Dermis microvascular lymphatic vessel endothelial cell (primary cell): ENCODE measurements around the gene AFF3. TPM values are rescaled to one million over a fixed set of nuclear protein-coding genes. Genes with fewer than 3 reads are reported as not detected.

ENCODE experiments used
- DNase-seq, 2 donors: peaks; one replicate each; pipeline versions ENCODE4 v3.0.0 to v3.0.0-alpha.2; 2010; ENCODE audit warnings: low read depth in 2 of 2
- total RNA-seq: library from RNA; depleted of rRNA; stranded (reverse); fragments of >200 nt; gene quantifications from 2 replicates; pipeline ENCODE4 v1.2.1, GENCODE V29; 2014

AFF3 gene
- total RNA-seq, 1 donor from 2014 or later, result under 0.01 TPM

DNA sequence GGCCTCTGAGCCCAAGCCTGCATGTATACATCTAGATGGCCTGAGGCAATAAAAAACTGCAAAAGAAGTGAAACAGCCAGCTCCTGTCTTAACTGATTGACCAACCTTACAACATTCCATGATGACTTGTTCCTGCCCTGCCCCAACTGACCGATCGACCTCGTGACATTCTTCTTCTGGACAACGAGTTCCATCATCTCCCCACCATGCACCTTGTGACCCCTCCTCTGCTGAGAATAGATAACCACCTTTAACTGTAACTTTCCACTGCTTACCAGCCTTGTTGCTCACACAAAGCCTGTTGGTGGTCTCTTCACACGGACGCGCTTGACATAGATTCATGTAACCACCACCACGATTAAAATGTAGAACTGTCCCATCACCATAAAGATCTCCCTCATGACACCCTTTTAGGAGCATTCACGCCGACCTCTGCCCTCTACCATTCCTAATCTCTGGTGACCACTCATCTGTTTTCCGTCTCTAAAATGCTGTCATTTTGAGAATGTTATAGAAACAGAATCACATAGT lies 532.5 kb downstream of the AFF3 start:
- no peak for DNase-seq

DNA sequence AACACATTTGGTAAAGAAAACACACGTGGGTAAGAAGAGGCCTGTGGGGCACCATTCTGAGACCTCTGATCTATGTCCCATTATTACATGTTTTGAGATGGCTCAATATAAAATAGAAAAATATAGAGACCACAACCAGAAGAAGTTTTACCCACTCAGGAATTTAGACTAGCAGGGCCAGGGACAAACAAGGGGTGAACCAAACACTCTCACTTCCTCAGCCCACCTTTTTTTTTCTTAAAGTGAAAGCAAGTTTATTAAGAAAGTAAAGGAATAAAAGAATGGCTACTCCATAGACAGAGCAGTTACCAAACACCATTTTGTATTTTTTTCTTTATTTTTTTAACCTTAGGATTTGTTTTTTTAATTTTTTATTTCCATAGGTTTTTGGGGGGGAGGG lies 533.5 kb downstream of the AFF3 start:
- DNase-seq, result no peak

DNA sequence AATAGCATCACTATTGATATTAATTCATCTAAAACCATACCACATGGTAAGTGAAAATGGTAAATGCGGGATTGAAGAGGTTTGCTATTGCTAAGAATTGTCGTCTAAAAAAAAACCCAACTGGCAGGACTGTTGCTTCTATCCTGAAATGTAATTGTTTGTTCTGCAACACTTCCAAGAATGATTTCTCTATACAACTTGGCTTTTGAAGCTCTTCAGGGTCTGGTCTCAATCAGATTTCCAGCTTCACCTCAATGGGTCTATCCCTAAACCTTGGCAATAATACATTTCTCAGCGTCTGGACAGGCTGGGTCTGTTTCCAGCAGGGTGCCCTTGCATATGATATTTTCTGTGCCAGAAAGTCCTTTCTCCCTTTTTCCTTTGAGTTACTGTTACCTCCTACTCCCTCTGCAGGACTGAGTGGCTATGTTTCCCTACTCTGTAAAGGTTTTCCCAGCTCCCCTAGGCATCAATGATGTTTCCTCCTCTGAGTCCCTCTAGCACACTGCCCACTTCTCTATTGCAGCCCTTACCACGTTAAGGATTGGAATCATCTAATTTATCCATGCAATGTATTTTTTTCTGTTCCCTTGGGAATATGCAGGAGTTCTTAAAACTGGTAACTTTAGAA lies 534.4 kb downstream of the AFF3 start:
- DNase-seq, result no peak

DNA sequence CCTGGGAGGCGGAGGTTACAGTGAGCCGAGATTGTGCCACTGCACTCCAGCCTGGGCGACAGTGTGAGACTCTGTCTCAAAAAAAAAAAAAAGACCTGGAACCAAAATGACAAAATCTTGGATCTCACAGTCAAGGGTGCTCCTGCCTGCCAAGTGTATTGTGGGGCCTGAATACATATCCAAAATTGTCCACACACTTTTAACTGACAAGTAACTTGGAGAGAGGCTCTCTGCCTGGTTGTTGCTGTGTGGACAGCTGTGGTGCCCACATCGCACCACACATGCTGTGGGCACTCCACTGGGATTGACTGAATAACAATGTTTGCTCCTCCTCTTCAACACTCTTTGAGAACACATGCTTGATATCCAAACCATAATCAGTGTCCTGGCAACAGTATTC lies 534.9 kb downstream of the AFF3 start:
- no peak for DNase-seq

DNA sequence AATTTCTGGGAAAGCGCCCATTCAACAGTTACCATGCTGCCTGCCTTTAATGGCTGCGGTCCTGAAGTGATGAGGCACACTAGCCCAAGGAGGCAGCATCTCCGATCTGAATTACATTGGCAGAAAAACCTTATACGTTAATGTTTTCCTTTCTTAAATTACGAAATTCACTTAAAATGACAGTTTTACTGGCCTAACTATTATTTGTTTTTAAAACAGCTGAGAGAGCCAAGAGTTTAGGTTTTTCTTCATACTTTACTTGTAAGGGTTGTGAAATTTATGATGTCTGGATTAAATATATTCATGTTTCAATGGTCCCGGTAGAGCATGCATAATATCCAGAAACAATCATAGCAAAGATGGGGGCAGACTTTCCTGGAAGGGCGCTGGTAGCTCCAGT lies 537.4 kb downstream of the AFF3 start:
- DNase-seq, result no peak

DNA sequence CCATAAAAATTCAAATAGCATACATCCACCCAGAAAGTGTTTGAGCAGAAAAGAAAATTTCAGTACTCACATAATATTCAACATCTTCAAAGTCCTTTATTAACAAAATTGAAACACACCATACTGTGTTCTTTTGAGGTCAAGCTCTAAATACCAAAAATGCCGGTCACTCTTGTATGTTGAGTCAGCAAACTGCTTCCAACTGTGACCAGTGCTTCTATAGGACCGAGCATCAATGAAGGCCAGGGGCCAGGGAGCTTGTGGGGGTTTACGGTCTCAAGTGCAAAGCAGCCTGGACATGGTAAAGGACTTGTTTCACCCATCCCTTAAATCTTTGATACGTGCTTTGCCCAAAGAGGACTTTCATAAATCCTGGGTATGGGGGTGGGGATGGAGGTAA lies 539.9 kb downstream of the AFF3 start:
- no peak for DNase-seq

DNA sequence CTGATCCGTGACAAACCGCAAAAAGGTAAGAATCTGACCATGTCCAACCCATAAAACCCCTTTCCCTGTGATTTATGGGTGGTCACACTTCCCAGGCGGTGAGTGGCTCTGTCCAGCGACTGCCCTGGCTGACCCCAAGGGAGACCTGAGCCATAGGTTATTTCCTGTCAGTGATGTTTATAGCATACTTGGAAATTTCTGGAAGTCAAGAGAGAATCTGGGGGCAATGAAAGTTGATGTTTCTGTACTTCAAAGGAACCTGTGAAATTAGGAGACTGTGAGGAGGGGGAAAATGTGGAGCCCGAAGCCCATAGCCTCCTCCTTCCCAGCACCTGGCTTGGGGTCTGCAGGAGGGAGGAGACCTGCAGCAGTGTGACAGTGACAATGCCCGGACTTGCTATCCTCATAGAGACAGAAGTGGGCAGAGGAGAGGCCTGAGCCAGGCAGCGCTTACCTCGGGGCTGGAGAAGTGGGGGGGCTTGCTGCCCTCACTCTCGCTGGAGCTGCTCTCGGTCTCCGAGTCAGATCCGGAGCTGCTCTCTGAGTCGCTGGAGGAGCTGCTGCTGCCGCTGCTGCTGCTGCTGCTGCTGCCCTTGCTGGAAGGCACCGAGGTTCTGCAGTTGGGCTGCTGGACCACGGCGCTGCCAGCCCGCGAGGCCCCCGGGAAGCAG lies 541.3 kb downstream of the AFF3 start:
- no peak for DNase-seq

DNA sequence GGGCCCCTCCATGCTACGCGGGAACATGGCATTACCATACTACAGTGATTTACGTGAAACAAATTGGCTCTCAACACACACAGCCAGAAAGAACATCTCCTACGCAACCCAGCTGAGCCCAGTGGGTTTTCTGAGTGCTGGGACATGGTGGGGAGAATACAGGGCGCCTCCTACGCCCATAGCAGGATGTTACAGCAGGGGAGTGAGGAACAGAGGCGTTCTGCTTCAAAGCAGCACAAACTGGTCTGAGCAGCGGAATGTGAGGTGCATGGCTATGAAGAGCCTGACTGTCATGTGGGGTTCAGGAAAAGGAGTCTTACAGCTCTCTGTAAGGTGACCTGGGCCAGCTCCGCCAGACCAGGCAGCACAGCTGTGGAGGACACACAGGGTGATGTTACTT lies 543.9 kb downstream of the AFF3 start:
- no peak for DNase-seq

DNA sequence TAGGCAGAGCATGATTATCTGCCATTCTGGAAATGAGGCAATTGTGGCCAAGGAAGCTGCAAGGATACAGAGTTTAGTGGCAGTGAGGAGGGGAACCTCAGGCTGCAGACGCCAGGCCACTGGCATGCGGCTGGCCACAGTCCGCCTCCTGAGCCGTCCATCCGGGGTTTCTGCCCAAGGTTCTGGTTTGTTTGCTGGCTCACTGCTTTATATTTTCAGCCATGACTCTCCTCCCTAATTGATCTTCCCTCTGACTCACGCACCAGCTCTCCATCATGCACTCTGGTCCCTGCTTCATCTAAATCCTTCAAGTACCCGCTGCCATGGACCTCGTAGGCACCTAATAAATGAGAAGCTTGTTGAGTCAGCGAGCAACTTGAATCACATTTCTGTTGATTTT lies 544.8 kb downstream of the AFF3 start:
- DNase-seq, result no peak

DNA sequence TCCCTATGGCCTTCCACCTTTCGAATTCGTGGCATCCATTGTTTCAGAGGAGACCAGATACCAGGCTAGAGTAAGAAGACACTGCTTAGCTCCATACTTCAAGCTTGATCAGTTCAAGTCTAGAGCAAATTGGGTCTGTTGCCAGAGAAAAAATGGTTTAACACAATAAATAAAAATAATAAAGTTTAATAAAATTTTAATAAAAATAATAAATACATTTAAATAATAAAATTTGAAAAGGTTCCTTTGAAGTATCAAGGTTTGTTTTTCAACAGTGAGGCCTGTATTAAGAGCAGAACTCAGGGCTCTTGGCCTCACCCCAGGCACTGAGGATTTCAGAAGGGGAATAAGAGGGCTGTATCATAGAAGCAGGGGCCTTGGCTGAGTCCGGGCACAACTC lies 547.0 kb downstream of the AFF3 start:
- DNase-seq, result no peak

DNA sequence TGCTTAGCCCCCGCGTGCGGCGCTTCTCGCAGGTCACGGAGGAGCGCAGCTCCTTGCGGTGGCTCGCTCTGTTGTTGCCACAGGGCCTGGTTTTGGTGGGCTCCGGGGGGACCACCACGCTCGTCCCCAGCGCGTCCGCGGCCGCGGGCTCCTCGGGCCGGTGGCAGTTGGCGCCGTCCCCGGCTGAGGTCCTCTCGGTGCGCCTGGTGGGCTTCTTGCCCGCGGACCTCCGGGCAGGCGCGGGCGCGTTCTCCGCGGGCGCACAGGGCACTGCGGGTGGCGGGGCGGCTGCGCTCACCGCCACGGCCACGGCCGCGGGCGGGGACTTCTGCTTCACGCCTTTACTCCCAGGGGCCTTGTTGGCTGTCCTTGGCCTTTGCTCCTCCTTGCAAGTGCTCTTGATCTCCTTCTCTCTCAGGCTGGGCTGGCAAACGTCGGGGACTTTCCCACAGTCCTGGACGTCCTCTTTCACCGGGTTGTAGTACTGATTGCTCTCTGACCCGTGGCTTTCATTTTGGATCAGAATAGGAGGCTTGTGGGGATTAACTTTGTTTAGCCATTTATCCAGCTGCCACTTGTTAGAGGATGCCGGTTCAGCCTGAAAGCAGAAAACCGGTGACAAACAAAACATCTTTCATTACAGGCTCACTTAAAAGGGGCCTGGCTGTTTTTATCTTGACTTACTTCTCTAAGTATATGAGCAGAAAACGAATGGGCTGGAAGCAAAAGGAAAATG lies 548.5 kb downstream of the AFF3 start:
- DNase-seq, result no peak

DNA sequence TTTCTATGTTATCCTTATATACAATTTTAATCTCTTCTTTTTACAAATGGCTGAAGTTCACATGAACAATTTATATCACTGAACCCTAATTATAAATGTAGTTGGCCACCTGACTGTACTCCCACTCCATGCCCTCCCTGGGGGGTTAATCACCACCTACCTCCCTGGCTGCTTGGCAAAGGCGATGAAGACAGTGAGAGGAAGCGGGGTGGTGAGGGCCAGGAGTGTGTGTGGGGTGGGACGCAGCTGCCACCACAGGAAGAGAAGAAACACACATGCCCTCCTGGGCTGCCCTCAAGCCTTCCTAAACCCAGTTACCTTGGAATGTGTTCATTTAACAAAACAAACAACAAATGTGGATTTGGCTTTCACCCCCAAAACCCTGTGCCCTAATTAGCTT lies 565.6 kb downstream of the AFF3 start:
- no peak for DNase-seq

DNA sequence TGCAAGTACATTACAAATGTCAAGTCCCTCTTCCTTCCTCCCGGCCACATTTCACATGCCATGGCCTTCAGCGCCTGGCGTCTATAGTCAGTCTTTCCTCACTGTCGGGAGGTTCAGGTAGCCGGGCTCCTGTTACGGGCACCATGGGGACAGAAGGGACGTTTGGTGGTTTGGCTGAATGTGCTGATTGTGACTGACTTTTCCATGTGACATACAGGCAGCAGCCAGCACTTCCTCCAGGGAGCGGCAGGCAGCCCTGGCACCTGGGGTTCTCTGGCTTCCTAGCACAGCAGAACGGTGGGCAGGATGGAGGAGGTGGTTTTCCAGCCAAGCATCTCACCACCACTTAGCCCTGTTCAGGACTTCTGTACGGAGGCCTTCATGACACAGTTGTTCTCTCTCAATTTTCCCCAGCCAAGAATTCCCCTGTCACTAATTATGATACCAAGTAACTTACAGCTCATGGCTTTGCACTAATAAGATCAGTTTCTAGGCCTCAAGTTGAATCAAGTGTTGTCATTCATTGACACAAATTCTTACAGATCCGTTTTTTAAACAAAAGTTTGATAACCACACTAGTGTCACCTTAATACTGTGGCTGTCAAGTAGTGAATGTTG lies 568.6 kb downstream of the AFF3 start:
- DNase-seq, result no peak

DNA sequence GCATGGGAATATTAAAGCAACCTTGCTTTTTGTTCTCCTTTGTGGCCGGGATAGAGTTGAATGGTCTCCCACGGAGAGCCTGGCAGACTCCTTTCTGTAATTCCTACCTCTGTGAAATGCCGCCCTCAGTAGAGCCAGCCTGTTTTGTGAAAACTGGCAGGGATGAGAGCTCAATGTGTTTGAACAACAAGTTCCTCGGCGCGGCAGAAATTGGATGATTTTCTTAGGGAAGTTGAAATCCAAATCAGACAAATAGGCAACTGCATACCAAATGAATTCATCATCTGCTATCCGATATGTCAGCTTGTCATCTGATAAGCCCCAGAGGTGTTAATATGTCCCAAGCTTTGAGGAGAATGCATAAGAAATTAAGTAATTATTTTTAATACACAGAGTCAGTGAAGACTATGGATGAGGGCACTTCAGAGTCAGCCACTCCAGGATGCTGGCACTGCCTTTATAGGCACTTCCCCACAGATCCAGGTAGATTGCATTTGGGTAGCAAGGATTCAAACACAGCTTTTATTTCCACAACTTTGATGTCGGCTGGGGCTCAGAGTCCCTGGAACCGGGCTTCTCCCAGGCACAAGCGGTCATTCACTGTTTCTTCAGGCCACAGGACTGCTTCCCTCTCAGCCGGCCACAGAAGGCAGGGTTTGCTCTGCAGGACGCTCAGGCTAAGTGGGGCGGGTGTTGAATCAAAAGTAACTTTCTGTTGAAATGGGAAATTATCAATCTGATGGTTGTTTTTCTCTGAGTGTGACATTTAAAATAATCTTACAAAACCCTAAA lies 569.8 kb downstream of the AFF3 start:
- DNase-seq, result no peak

DNA sequence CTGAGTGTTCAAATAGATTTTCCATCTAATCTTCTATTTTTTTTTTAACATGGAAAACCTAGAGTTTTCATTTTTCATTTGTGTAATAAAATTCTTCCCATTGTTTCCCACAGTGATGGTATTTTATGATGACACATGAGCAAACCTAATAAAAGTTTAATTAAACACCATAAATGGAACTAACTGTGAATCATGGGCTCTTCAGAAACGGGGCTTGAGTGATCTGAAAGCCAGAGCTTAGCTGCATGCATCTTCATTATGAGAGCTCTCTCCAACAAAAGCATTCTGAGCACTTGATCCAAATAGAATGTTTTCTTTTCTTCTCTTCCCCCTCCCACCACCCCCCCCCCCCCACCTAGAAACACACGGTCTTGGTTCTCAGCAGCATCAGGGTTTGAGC lies 570.4 kb downstream of the AFF3 start:
- DNase-seq, result no peak

DNA sequence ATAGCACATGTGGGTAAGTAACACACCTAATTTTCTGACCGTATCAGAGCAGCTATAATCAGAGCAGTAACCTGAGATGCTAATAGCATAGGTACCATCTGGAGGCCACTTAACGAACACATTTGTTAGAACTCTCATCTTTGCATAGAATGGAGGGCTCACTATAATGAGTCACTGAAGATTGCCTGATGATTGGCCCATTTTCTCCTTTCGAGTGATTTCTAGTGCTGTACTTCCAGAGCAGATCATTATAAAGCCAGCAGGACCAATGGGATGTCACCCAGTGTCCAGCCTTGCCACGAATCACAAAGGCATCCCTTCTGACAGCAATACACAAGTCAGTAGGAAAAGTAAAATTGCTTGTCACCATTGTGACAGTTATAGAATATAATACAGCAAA lies 570.9 kb downstream of the AFF3 start:
- no peak for DNase-seq

DNA sequence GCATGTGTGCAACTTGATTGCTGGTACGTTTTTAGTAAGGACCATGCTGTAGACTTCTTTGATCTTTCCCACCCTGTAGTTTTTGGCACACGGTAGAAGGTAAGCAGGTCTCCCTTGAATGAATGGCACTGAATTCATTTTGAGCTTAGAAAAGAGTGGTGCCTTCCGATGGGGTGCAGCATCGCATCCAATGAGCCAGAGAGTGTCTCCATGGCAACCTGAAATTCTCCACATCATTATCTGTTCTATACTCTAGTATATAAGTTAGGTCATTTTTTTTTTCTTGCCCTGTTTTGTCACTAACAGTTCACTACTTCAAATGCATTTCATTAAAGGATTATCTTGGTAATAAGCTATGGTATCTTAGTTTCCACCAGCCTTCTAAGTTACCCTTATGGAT lies 571.4 kb downstream of the AFF3 start:
- DNase-seq, result no peak

DNA sequence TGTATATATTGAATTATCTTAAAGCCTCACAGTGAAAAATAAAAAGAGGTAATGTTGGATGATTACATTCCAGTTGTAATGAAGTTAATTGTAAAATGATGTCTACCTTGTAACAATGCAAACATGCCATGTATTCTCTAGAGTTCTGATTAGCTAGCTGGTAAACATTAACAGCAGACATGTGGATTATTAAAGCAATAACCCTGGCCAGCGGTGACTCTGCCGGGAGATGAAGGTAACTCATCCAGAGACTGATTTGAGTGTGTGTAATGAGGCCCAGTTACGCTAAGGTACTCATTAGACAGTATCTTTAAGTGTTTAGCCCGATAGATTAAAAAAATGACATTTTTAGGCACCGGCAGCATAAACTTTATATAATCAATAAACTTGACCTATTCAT lies 573.0 kb downstream of the AFF3 start:
- no peak for DNase-seq

DNA sequence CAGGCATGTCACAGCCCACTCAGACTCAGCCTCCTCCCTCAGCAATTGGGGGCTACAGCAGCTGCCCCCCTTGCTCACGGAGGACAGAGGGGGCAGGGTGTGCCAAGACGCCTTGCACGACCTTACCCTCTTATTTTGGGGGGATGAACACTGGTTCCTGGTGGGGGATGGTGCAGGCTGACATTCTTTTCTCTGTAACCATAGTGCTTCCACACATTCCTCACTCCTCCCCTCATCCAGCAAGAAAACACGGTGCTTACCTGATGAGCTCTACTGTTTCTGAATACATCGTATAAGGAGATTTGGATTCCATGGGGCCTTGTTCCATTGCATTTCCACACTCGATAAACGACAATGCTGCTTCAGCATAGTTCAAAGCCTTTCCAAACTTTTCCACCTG lies 577.2 kb downstream of the AFF3 start:
- no peak for DNase-seq

DNA sequence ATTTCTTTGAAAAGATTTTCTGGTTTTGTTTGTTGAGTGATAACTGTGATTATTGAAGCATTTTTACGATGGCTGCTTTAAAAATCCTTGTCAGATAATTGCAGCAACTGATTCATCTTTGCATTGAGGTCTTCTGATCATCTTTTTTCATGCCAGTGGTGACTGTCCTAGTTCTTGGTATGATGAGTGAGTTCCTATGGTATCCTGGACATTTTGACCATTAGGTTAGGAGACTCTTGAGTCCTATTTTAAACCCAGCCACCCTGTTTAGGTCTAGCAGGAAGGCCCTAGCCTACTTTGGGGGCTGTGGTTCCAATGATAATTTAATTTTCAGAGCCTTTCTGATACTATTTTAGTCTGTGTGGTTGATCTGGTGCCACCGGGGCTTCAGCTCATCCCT lies 579.9 kb downstream of the AFF3 start:
- no peak for DNase-seq

DNA sequence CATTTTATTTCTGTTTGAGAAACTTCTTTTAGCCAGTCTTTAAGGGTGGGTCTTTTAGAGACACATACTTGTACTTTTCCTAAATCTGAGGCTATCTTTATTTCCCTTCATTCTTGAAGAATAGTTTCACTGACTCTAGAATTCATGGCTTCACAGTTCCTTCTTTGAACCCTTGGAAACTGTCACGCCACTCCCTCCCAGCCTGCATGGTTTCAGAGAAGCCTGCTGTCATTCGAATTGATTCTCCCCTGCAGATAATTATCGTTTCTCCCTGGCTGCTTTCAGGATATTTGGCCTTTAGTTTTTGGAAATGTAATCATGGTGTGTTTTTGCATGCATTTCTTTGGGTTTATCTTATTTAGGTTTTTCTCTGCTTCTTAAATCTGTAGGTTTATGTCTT lies 580.6 kb downstream of the AFF3 start:
- no peak for DNase-seq
